Measurements from ENCODE around the gene NCOA3. TPM values are rescaled to one million over a fixed set of nuclear protein-coding genes. Genes with fewer than 3 reads are reported as not detected.

NCOA3 gene
- total and polyA plus RNA-seq, 7 donors, result 11.9 to 56.9 (median 18.1) TPM

- Histone ChIP-seq H3K9me3 (no peaks in the 10 kb centered on the region), H3K4me3 (no peak overlapping the region), H3K36me3 (ENCODE audit: insufficient read depth in 1 of 2, low read depth in 1 of 2) (no peaks in the 10 kb centered on the region), H3K4me1 (no peaks in the 10 kb centered on the region), H3K27me3 (ENCODE audit: insufficient read depth in 3 of 3, low read length in 2 of 3) (no peaks in the 10 kb centered on the region), H3K27ac (no peak overlapping the region)
- intact Hi-C loops (cut with DNase I), result loop anchor here in 1 of 2 donors (10.0 kb wide), 1 partner anchor 1236 kb away; no protein-coding TSS in a partner anchor
- TF ChIP-seq, protein P1, sequence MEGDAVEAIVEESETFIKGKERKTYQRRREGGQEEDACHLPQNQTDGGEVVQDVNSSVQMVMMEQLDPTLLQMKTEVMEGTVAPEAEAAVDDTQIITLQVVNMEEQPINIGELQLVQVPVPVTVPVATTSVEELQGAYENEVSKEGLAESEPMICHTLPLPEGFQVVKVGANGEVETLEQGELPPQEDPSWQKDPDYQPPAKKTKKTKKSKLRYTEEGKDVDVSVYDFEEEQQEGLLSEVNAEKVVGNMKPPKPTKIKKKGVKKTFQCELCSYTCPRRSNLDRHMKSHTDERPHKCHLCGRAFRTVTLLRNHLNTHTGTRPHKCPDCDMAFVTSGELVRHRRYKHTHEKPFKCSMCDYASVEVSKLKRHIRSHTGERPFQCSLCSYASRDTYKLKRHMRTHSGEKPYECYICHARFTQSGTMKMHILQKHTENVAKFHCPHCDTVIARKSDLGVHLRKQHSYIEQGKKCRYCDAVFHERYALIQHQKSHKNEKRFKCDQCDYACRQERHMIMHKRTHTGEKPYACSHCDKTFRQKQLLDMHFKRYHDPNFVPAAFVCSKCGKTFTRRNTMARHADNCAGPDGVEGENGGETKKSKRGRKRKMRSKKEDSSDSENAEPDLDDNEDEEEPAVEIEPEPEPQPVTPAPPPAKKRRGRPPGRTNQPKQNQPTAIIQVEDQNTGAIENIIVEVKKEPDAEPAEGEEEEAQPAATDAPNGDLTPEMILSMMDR (IDR thresholded peaks at IDR 0.05), result no peak
- ATAC-seq, result no peak
- DNase-seq, result no peak
- WGBS, 3 donors, result 90 to 93% (median 93%) methylated on average over 23 of the region's 23 CpGs
These were observed 166.8 kb downstream of the NCOA3 start for GRCh38 chr20:47668313-47669151.

DNA sequence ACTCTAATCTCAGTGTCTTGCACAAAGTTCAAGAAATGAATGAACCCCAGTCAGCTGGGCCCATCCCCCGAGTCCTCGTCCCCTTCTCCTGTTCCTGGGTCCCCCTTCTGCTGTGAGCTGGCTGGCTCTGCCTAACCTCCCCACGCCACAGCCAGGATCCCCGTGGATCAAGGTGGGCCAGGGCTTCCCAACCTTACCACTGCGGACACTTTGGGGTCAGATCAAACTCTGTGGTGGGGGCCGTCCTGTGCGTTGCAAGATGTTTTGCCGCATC lies 167.4 kb downstream of the NCOA3 start:
- no peak for ATAC-seq
- 90 to 96% (median 90%) methylated on average over 8 of the region's 8 CpGs for WGBS, 3 donors
- Histone ChIP-seq H3K27me3 (ENCODE audit: insufficient read depth in 3 of 3, low read length in 2 of 3) (no peaks in the 10 kb centered on the region), H3K9me3 (no peaks in the 10 kb centered on the region), H3K4me1 (no peaks in the 10 kb centered on the region), H3K27ac (no peak overlapping the region), H3K36me3 (ENCODE audit: insufficient read depth in 1 of 2, low read depth in 1 of 2) (no peaks in the 10 kb centered on the region), H3K4me3 (no peak overlapping the region)
- DNase-seq, result no peak
- intact Hi-C loops (cut with DNase I), result loop anchor here in 1 of 2 donors (10.0 kb wide), 1 partner anchor 1236 kb away; no protein-coding TSS in a partner anchor
- TF ChIP-seq, protein P1 (IDR thresholded peaks at IDR 0.05), result no peak

GRCh38 chr20:47669489-47669888 lies 167.8 kb downstream of the NCOA3 start:
- 71 to 84% (median 81%) methylated on average over 4 of the region's 4 CpGs for WGBS, 3 donors
- Histone ChIP-seq H3K27ac (no peak overlapping the region), H3K9me3 (no peaks in the 10 kb centered on the region), H3K36me3 (ENCODE audit: insufficient read depth in 1 of 2, low read depth in 1 of 2) (no peaks in the 10 kb centered on the region), H3K27me3 (ENCODE audit: insufficient read depth in 3 of 3, low read length in 2 of 3) (no peaks in the 10 kb centered on the region), H3K4me1 (no peaks in the 10 kb centered on the region), H3K4me3 (no peak overlapping the region)
- intact Hi-C loops (cut with DNase I), result loop anchor here in 1 of 2 donors (10.0 kb wide), 1 partner anchor 1235 kb away; no protein-coding TSS in a partner anchor
- TF ChIP-seq, protein P1 (IDR thresholded peaks at IDR 0.05), result no peak
- ATAC-seq, result no peak
- DNase-seq, result no peak

DNA sequence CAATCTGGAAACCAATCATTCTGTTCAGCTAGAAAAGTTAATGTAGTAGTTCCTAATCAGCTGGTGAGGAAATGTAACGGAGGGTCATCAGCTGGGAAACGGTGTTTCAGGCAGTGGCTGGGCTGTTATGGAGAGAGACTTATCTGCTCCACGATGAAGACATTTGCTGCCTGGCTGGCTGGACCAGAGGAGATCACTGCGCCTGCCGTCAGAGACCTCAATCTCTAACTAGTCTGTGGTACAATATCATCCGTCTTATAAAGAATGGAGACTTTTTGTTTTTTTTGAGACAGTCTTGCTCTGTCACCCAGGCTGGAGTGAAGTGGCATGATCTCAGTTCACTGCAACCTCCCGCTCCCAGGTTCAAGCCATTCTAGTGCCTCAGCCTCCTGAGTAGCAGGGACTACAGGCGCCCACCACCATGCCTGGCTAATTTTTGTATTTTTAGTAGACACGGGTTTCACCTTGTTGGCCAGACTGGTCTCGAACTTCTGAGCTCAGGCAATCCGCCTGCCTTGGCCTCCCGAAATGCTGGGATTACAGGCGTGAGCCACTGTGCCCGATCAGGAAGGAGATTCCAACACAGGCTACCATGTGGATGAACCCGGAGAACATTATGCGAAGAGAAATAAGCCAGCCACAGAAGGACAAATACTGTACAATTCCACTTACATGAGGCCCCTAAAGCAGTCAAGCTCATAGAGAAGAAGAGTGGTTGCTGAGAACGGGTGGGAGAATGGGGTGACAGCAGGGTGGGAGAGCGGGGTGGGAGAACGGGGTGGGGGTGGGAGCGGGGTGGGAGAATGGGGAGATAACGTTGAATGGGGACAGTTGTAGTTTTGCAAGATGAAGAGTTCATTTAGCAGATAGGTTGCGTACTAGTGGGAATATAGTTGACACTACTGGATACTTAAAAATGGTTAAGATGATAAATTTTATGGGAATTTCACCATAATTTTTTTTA lies 168.5 kb downstream of the NCOA3 start:
- WGBS, 3 donors, result 88 to 91% (median 89%) methylated on average over 22 of the region's 22 CpGs
- H3K4me1 ChIP-seq, result no peaks in the 10 kb centered on the region
- intact Hi-C loops (cut with DNase I), result loop anchor here (5.0 to 10.0 kb wide), 2 partner anchors 952 to 1235 kb away; no protein-coding TSS in a partner anchor
- no peaks in the 10 kb centered on the region for H3K27me3 ChIP-seq (ENCODE audit: insufficient read depth in 3 of 3, low read length in 2 of 3)
- H3K36me3 ChIP-seq (ENCODE audit: insufficient read depth in 1 of 2, low read depth in 1 of 2), result no peaks in the 10 kb centered on the region
- no peak for DNase-seq
- TF ChIP-seq, protein P1 (IDR thresholded peaks at IDR 0.05), result no peak
- ATAC-seq, result no peak
- no peak overlapping the region for H3K4me3 ChIP-seq
- H3K9me3 ChIP-seq, result no peaks in the 10 kb centered on the region
- no peak overlapping the region for H3K27ac ChIP-seq

All from psoas muscle (tissue), 8 donors.